Gastrocnemius medialis (tissue), 4 donors: ENCODE results near the gene SLAIN2. TPM values are rescaled to one million over a fixed set of nuclear protein-coding genes. Genes with fewer than 3 reads are reported as not detected.

Experiments used
- ATAC-seq, 2 donors: fragments of 150-250 bp; one replicate each; pipeline ENCODE4 v1.9.1; 2016
- DNase-seq, 2 donors: peaks; one replicate each; pipeline ENCODE4 v3.0.0-alpha.2; 2019
- H3K27ac ChIP-seq, 4 donors: fragments of 200-600 bp; sonication (generic); 1 replicate in 1 of 4; 2 replicates in 3 of 4; pipeline ENCODE4 v1.5.1; 2016 to 2018; ENCODE audit warnings: mild to moderate bottlenecking in 2 of 4, moderate library complexity in 1 of 4
- H3K27me3 ChIP-seq, 3 donors: fragments of 200-600 bp; sonication (generic) in 2 of 3; 1 replicate in 1 of 3; 2 replicates in 2 of 3; pipeline versions ENCODE4 v1.5.1 to v1.6.0; 2016 to 2019; ENCODE audit warnings: mild to moderate bottlenecking in 1 of 3, moderate library complexity in 1 of 3
- H3K36me3 ChIP-seq, 2 donors: fragments of 200-600 bp; sonication (generic) in 1 of 2; one replicate each; pipeline ENCODE4 v1.5.1; 2017 to 2018
- H3K4me1 ChIP-seq, 2 donors: fragments of 200-600 bp; sonication (generic) in 1 of 2; one replicate each; pipeline ENCODE4 v1.5.1; 2016 to 2017; ENCODE audit warnings: mild to moderate bottlenecking in 2 of 2
- H3K4me3 ChIP-seq, 4 donors: fragments of 200-600 bp; sonication (generic) in 3 of 4; 1 replicate in 1 of 4; 2 replicates in 3 of 4; pipeline ENCODE4 v1.5.1; 2016 to 2019; ENCODE audit warnings: mild to moderate bottlenecking in 2 of 4
- H3K9me3 ChIP-seq, 3 donors: fragments of 200-600 bp; sonication (generic) in 2 of 3; 1 replicate in 1 of 3; 2 replicates in 2 of 3; pipeline ENCODE4 v1.5.1; 2016 to 2019
- POLR2A ChIP-seq, 2 donors: fragments of 450-650 bp; IDR thresholded peaks; one replicate each; pipeline ENCODE4 v1.6.1; 2017; ENCODE audit warnings: antibody characterized with exemption in 2 of 2, mild to moderate bottlenecking in 2 of 2, moderate library complexity in 2 of 2
- in situ Hi-C, 4 donors: fragments of 200-750 bp; cut with MboI; loops; one replicate each; pipeline versions ENCODE4 v1.15.0 to v1.8.0; 2017; ENCODE audit warnings: low sequenced_read_pairs in 4 of 4
- intact Hi-C: fragments of 100-400 bp; cut with DNase I; formaldehyde crosslinking; loops from one replicate; pipeline ENCODE4 v1.15.1; 2023; ENCODE audit warnings: low total_unique reads
- total RNA-seq, 4 donors: library from RNA; depleted of rRNA; stranded (reverse); fragments of >200 nt; gene quantifications; one replicate each; pipeline versions ENCODE4 v1.1.0 to v1.2.3, GENCODE V29; 2016
- TF ChIP-seq, protein P1 (sequence below), 5 experiments: fragments of 450-650 bp in 3 of 5; fragments of 200-600 bp in 2 of 5; sonication (generic) in 2 of 5; IDR thresholded peaks in 4 of 5; conservative IDR thresholded peaks in 1 of 5; 1 replicate in 4 of 5; 2 replicates in 1 of 5; pipeline ENCODE4 v1.5.1; 2016 to 2019; ENCODE audit warnings: antibody characterized with exemption in 5 of 5, mild to moderate bottlenecking in 3 of 5, moderate library complexity in 3 of 5

The SLAIN2 gene
- total RNA-seq, 4 donors from 2014 or later = 64.3 to 211 (median 138) TPM

DNA sequence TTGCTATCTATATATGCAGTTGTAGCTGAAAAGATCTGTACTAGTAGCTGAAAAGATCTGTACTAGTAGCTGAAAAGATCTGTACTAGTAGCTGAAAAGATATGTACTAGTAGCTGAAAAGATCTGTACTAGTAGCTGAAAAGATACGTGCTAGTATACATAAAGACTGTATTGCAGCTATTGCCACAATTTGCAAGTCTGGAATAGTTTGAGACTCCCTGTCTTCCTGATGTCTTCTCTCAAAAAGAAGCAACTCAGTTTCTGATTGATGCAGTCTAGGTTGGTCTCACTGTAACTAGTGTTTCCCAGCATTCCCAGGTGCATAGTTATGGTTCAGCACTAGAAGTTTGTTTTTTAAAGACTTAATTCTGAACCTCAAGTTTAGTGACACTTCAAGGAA, 15.0 kb downstream of the SLAIN2 start:
- no peak for ATAC-seq
- in situ Hi-C loops = no loop called here

DNA sequence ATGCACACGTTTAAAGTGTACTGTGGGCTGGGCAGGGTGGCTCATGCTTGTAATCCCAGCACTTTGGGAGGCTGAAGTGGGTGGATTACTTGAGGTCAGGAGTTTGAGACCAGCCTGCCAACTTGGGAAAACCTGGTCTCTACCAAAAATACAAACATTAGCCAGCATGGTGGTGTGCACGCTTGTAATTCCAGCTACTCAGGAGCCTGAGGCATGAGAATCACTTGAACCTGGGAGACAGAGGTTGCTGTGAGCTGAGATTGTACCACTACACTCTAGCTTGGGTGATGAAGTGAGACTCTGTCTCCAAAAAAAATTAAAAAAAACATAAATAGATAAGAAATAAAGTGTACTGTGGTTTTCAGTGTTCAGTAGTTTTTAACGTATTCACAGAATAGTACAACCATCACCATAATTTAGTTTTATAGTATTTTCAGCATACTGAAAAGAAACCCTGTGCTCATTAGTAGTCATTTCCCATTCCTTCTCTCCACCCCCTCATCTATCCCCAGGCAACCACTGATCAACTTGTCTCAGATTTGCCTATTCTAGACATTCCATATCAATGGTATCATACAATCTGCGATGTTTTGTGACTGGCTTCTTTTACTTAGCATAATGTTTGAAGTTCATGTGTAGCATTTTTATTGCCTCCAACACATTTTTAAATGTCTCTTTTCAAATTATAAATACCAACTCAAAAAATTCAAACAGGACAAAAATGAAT, 19.1 kb downstream of the SLAIN2 start:
- H3K36me3 ChIP-seq = no peaks in the 10 kb centered on the region
- no peaks in the 10 kb centered on the region for H3K9me3 ChIP-seq
- peaks cover 23 to 27% of the 10 kb centered on the region in 2 donors for H3K4me1 ChIP-seq
- ATAC-seq (no peak), DNase-seq (no peak)
- no peak overlapping the region for H3K4me3 ChIP-seq
- no peak overlapping the region for H3K27ac ChIP-seq
- in situ Hi-C loops = no loop called here
- H3K27me3 ChIP-seq = no peaks in the 10 kb centered on the region
- intact Hi-C loops = no loop called here
- no peak for TF ChIP-seq POLR2A (IDR thresholded peaks at IDR 0.05)
- TF ChIP-seq, protein P1, sequence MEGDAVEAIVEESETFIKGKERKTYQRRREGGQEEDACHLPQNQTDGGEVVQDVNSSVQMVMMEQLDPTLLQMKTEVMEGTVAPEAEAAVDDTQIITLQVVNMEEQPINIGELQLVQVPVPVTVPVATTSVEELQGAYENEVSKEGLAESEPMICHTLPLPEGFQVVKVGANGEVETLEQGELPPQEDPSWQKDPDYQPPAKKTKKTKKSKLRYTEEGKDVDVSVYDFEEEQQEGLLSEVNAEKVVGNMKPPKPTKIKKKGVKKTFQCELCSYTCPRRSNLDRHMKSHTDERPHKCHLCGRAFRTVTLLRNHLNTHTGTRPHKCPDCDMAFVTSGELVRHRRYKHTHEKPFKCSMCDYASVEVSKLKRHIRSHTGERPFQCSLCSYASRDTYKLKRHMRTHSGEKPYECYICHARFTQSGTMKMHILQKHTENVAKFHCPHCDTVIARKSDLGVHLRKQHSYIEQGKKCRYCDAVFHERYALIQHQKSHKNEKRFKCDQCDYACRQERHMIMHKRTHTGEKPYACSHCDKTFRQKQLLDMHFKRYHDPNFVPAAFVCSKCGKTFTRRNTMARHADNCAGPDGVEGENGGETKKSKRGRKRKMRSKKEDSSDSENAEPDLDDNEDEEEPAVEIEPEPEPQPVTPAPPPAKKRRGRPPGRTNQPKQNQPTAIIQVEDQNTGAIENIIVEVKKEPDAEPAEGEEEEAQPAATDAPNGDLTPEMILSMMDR (IDR thresholded peaks at IDR 0.05 in 4 of 5, conservative IDR thresholded peaks at IDR 0.05 in 1 of 5) = no peak

More for the DNA sequence above, 15.0 kb downstream of the SLAIN2 start:
- H3K27me3 ChIP-seq = no peaks in the 10 kb centered on the region
- no peaks in the 10 kb centered on the region for H3K36me3 ChIP-seq
- intact Hi-C loops = no loop called here
- no peak for DNase-seq
- no peak overlapping the region for H3K4me3 ChIP-seq
- no peak overlapping the region for H3K27ac ChIP-seq
- TF ChIP-seq, protein P1 (IDR thresholded peaks at IDR 0.05 in 4 of 5, conservative IDR thresholded peaks at IDR 0.05 in 1 of 5) = no peak
- TF ChIP-seq POLR2A (IDR thresholded peaks at IDR 0.05) = no peak
- H3K9me3 ChIP-seq = no peaks in the 10 kb centered on the region
- H3K4me1 ChIP-seq = peaks cover 20 to 32% of the 10 kb centered on the region in 2 donors

DNA sequence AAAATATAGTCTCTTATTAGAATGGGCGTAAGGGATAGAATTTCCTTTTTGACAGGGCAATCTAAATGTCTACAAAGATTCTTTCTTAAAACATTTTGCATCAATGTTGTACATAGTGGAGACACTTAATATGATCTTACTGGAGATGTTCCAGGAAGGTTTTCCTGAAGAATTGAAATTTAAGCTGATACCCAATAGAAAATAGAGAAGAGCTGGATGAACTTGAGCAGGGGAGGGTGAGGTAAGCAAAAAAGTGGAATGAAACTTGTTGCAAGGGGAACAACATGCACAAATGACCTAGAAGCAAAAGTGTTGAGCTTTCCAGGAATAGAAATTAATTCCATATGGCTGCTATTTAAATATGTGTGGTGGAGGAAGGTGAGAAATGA, 19.7 kb downstream of the SLAIN2 start:
- DNase-seq (no peak), ATAC-seq (no peak)
- H3K4me3 ChIP-seq = no peak overlapping the region
- intact Hi-C loops = no loop called here
- no peak overlapping the region for H3K27ac ChIP-seq
- TF ChIP-seq POLR2A (IDR thresholded peaks at IDR 0.05) = no peak
- TF ChIP-seq, protein P1 (IDR thresholded peaks at IDR 0.05 in 4 of 5, conservative IDR thresholded peaks at IDR 0.05 in 1 of 5) = no peak
- H3K9me3 ChIP-seq = no peaks in the 10 kb centered on the region
- in situ Hi-C loops = no loop called here
- no peaks in the 10 kb centered on the region for H3K36me3 ChIP-seq
- peaks cover 19 to 25% of the 10 kb centered on the region in 2 donors for H3K4me1 ChIP-seq
- H3K27me3 ChIP-seq = no peaks in the 10 kb centered on the region

DNA sequence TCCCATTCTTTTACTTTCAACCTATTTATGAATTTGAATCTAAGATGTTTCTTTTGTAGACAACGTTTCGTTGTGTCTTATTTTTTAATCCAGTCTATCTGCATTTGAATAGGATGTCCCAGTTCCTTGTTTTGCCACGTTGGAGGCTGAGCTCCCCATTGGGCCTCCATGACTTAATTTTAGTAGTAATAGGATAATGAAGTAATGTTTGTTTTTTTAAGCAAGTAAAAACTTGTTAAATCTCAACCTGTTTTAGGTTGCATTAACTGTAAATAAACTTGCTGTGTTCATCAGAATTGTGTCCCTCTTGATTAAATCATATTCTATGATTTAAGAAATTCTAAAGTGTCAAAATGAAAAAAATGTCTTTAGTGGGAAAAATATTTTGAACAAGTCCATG, 25.3 kb downstream of the SLAIN2 start:
- Histone ChIP-seq H3K4me3 (no peak overlapping the region), H3K27ac (no peak overlapping the region), H3K36me3 (no peaks in the 10 kb centered on the region), H3K9me3 (no peaks in the 10 kb centered on the region), H3K4me1 (peaks cover 19 to 22% of the 10 kb centered on the region in 2 donors), H3K27me3 (no peaks in the 10 kb centered on the region)
- intact Hi-C loops = no loop called here
- DNase-seq = no peak
- ATAC-seq = no peak
- TF ChIP-seq, protein P1 (IDR thresholded peaks at IDR 0.05 in 4 of 5, conservative IDR thresholded peaks at IDR 0.05 in 1 of 5) = no peak
- TF ChIP-seq POLR2A (IDR thresholded peaks at IDR 0.05) = no peak
- in situ Hi-C loops = no loop called here
